Renal cortex interstitium (tissue), 11 donors: ENCODE results near the gene JMJD7. TPM values are rescaled to one million over a fixed set of nuclear protein-coding genes. Genes with fewer than 3 reads are reported as not detected.

Experiments used
- DNase-seq, 11 donors: peaks; one replicate each; pipeline ENCODE4 v3.0.0-alpha.2; 2013; ENCODE audit warnings: low read depth in 9 of 11, low spot score in 4 of 11; ENCODE audit errors: extremely low read depth in 1 of 11
- polyA plus RNA-seq, 3 donors: library from polyadenylated mRNA; unstranded; fragments of 120-200 nt; gene quantifications; one replicate each; pipeline ENCODE4 v1.2.1, GENCODE V29; 2013; ENCODE audit not compliant: insufficient read length in 3 of 3

The JMJD7 gene
- polyA plus RNA-seq, 3 donors, result 10.2 to 17.9 (median 10.5) TPM

- no peak for DNase-seq
Measured at GRCh38 chr15:41886741-41887140, 58.8 kb downstream of the JMJD7 start.

DNA sequence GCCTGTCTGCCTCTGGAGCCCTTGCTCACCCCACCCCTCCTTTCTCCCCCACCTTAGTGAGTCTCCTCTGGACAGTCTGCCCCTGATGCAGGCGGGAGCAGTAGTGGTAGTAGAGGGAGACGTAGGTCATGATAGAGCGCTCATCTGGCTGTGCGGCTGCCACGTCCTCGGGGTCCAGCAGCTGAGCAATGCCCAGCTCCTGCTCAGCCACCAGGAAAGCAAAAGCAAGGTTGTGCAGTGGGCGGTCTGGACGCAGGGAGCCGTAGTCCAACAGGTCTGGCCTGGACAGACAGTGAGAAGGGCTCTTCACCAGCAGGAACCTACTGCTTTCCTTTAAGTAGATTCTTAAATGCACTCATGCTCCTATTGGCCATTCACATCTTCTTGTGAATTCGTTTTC, 59.3 kb downstream of the JMJD7 start:
- no peak for DNase-seq

Other genes with a start within 250 kb of the JMJD7 start
- gene MGA, start 167.7 kb upstream of the JMJD7 start, polyA plus RNA-seq, result 10 to 100 TPM; 36.2 to 40.8 (median 39.2) TPM
- 10 to 100 TPM; 13.7 to 17.9 (median 13.8) TPM for gene MAPKBP1, start 53.6 kb upstream of the JMJD7 start, polyA plus RNA-seq
- 10 to 100 TPM; 11.9 to 24.3 (median 12.6) TPM for gene PLA2G4B, start 10.8 kb downstream of the JMJD7 start, polyA plus RNA-seq
- gene SPTBN5, start 66.0 kb downstream of the JMJD7 start, polyA plus RNA-seq, result 1 to 10 TPM; 1.4 to 3.7 (median 3.3) TPM
- 10 to 100 TPM; 14.8 to 19.5 (median 18.4) TPM for gene EHD4, start 144.5 kb downstream of the JMJD7 start, polyA plus RNA-seq
- not detected for gene PLA2G4E, start 192.9 kb downstream of the JMJD7 start, polyA plus RNA-seq